Measurements from ENCODE around the gene ABCF2. TPM values are rescaled to one million over a fixed set of nuclear protein-coding genes. Genes with fewer than 3 reads are reported as not detected.
A peak's percentile ranks its signal among the peaks of the same experiment; 100 is the strongest.

The ABCF2 gene
- total and polyA plus RNA-seq, 4 donors = 23.6 to 38.3 (median 34.0) TPM

GRCh38 chr7:151254316-151254715 is 27.3 kb upstream of the ABCF2 start:
- 70% methylated on average over 7 of the region's 7 CpGs for WGBS (ENCODE audit: insufficient coverage)
- no peaks in the 10 kb centered on the region for H3K27me3 ChIP-seq (ENCODE audit: control insufficient read depth, insufficient read depth, low read length)
- H3K4me1 ChIP-seq (ENCODE audit: control insufficient read depth, insufficient read depth, low read length) = peaks cover 62% of the 10 kb centered on the region
- no peak overlapping the region for H3K27ac ChIP-seq (ENCODE audit: low read depth, low read length)
- H3K4me3 ChIP-seq (ENCODE audit: low read depth, low read length) = no peak overlapping the region
- peaks cover 14% of the 10 kb centered on the region for H3K36me3 ChIP-seq (ENCODE audit: control insufficient read depth, insufficient read depth, low read length)
- H3K9me3 ChIP-seq (ENCODE audit: control insufficient read depth, insufficient read depth, low read length) = no peaks in the 10 kb centered on the region
- no peak for DNase-seq (ENCODE audit: low read depth in 4 of 6, low spot score in 6 of 6)

- H3K27me3 ChIP-seq (ENCODE audit: control insufficient read depth, insufficient read depth, low read length) = no peaks in the 10 kb centered on the region
- no peaks in the 10 kb centered on the region for H3K9me3 ChIP-seq (ENCODE audit: control insufficient read depth, insufficient read depth, low read length)
- H3K27ac ChIP-seq (ENCODE audit: low read depth, low read length) = peak overlapping the region; percentile 99
- WGBS (ENCODE audit: insufficient coverage) = 11% methylated on average over 11 of the region's 17 CpGs
- peaks cover 67% of the 10 kb centered on the region for H3K4me1 ChIP-seq (ENCODE audit: control insufficient read depth, insufficient read depth, low read length)
- peaks cover 14% of the 10 kb centered on the region for H3K36me3 ChIP-seq (ENCODE audit: control insufficient read depth, insufficient read depth, low read length)
- H3K4me3 ChIP-seq (ENCODE audit: low read depth, low read length) = peak overlapping the region; percentile 84
- DNase-seq (ENCODE audit: low read depth in 4 of 6, low spot score in 6 of 6) = peak in 2 of 6 donors; percentile 72 to 79
These were observed 26.1 kb upstream of the ABCF2 start for GRCh38 chr7:151252961-151253711.

GRCh38 chr7:151252561-151252835 is 25.5 kb upstream of the ABCF2 start:
- WGBS (ENCODE audit: insufficient coverage) = 7% methylated on average over 3 of the region's 9 CpGs
- peaks cover 73% of the 10 kb centered on the region for H3K4me1 ChIP-seq (ENCODE audit: control insufficient read depth, insufficient read depth, low read length)

GRCh38 chr7:151251689-151252560 is 24.9 kb upstream of the ABCF2 start:
- Histone ChIP-seq H3K4me3 (ENCODE audit: low read depth, low read length) (peak overlapping the region; percentile 84), H3K4me1 (ENCODE audit: control insufficient read depth, insufficient read depth, low read length) (peaks cover 79% of the 10 kb centered on the region), H3K9me3 (ENCODE audit: control insufficient read depth, insufficient read depth, low read length) (no peaks in the 10 kb centered on the region), H3K36me3 (ENCODE audit: control insufficient read depth, insufficient read depth, low read length) (peaks cover 8% of the 10 kb centered on the region), H3K27me3 (ENCODE audit: control insufficient read depth, insufficient read depth, low read length) (no peaks in the 10 kb centered on the region), H3K27ac (ENCODE audit: low read depth, low read length) (peak overlapping the region; percentile 99)
- peak in 4 of 6 donors; percentile 72 to 95 (median 87) for DNase-seq (ENCODE audit: low read depth in 4 of 6, low spot score in 6 of 6)
- WGBS (ENCODE audit: insufficient coverage) = 0% methylated on average over 69 of the region's 79 CpGs

More at GRCh38 chr7:151252561-151252835, 25.5 kb upstream of the ABCF2 start:
- Histone ChIP-seq H3K9me3 (ENCODE audit: control insufficient read depth, insufficient read depth, low read length) (no peaks in the 10 kb centered on the region), H3K4me3 (ENCODE audit: low read depth, low read length) (peak overlapping the region; percentile 84), H3K27me3 (ENCODE audit: control insufficient read depth, insufficient read depth, low read length) (no peaks in the 10 kb centered on the region), H3K27ac (ENCODE audit: low read depth, low read length) (peak overlapping the region; percentile 99), H3K36me3 (ENCODE audit: control insufficient read depth, insufficient read depth, low read length) (peaks cover 8% of the 10 kb centered on the region)
- no peak for DNase-seq (ENCODE audit: low read depth in 4 of 6, low spot score in 6 of 6)

GRCh38 chr7:151251328-151251688 is 24.3 kb upstream of the ABCF2 start:
- 2% methylated on average over 18 of the region's 19 CpGs for WGBS (ENCODE audit: insufficient coverage)
- no peaks in the 10 kb centered on the region for H3K9me3 ChIP-seq (ENCODE audit: control insufficient read depth, insufficient read depth, low read length)
- H3K4me1 ChIP-seq (ENCODE audit: control insufficient read depth, insufficient read depth, low read length) = peaks cover 80% of the 10 kb centered on the region
- peak overlapping the region; percentile 91 for H3K27ac ChIP-seq (ENCODE audit: low read depth, low read length)
- DNase-seq (ENCODE audit: low read depth in 4 of 6, low spot score in 6 of 6) = peak in 1 of 6 donors; percentile 77
- peaks cover 8% of the 10 kb centered on the region for H3K36me3 ChIP-seq (ENCODE audit: control insufficient read depth, insufficient read depth, low read length)
- no peaks in the 10 kb centered on the region for H3K27me3 ChIP-seq (ENCODE audit: control insufficient read depth, insufficient read depth, low read length)
- peak overlapping the region; percentile 54 for H3K4me3 ChIP-seq (ENCODE audit: low read depth, low read length)

- Histone ChIP-seq H3K36me3 (ENCODE audit: control insufficient read depth, insufficient read depth, low read length) (peaks cover 7% of the 10 kb centered on the region), H3K4me3 (ENCODE audit: low read depth, low read length) (no peak overlapping the region), H3K9me3 (ENCODE audit: control insufficient read depth, insufficient read depth, low read length) (no peaks in the 10 kb centered on the region), H3K4me1 (ENCODE audit: control insufficient read depth, insufficient read depth, low read length) (peaks cover 87% of the 10 kb centered on the region), H3K27me3 (ENCODE audit: control insufficient read depth, insufficient read depth, low read length) (no peaks in the 10 kb centered on the region), H3K27ac (ENCODE audit: low read depth, low read length) (peak overlapping the region; percentile 96)
- DNase-seq (ENCODE audit: low read depth in 4 of 6, low spot score in 6 of 6) = peak in 1 of 6 donors; percentile 6
- WGBS (ENCODE audit: insufficient coverage) = 63% methylated on average over 4 of the region's 7 CpGs
These were observed 23.5 kb upstream of the ABCF2 start for GRCh38 chr7:151250181-151251132.

GRCh38 chr7:151249732-151250072 is 22.7 kb upstream of the ABCF2 start:
- Histone ChIP-seq H3K4me3 (ENCODE audit: low read depth, low read length) (peak overlapping the region; percentile 79), H3K27me3 (ENCODE audit: control insufficient read depth, insufficient read depth, low read length) (no peaks in the 10 kb centered on the region), H3K36me3 (ENCODE audit: control insufficient read depth, insufficient read depth, low read length) (no peaks in the 10 kb centered on the region), H3K4me1 (ENCODE audit: control insufficient read depth, insufficient read depth, low read length) (peaks cover 86% of the 10 kb centered on the region), H3K27ac (ENCODE audit: low read depth, low read length) (peak overlapping the region; percentile 96), H3K9me3 (ENCODE audit: control insufficient read depth, insufficient read depth, low read length) (no peaks in the 10 kb centered on the region)
- peak in 2 of 6 donors; percentile 55 to 79 for DNase-seq (ENCODE audit: low read depth in 4 of 6, low spot score in 6 of 6)
- WGBS (ENCODE audit: insufficient coverage) = 6% methylated on average over 3 of the region's 5 CpGs

- 1% methylated on average over 45 of the region's 45 CpGs for WGBS (ENCODE audit: insufficient coverage)
- Histone ChIP-seq H3K27ac (ENCODE audit: low read depth, low read length) (peak overlapping the region; percentile 96), H3K27me3 (ENCODE audit: control insufficient read depth, insufficient read depth, low read length) (no peaks in the 10 kb centered on the region), H3K4me1 (ENCODE audit: control insufficient read depth, insufficient read depth, low read length) (peaks cover 87% of the 10 kb centered on the region), H3K36me3 (ENCODE audit: control insufficient read depth, insufficient read depth, low read length) (no peaks in the 10 kb centered on the region), H3K9me3 (ENCODE audit: control insufficient read depth, insufficient read depth, low read length) (no peaks in the 10 kb centered on the region), H3K4me3 (ENCODE audit: low read depth, low read length) (peak overlapping the region; percentile 79)
- peak in 3 of 6 donors; percentile 53 to 86 (median 84) for DNase-seq (ENCODE audit: low read depth in 4 of 6, low spot score in 6 of 6)
These were observed 22.2 kb upstream of the ABCF2 start for GRCh38 chr7:151249034-151249731.

Measured in spinal cord (tissue), 10 donors.